Hepatocyte (in vitro differentiated cells): ENCODE measurements around the gene IL20RA.

Experiments
- EZH2 ChIP-seq: fragments of 200-600 bp; sonication (generic); IDR thresholded peaks from 2 replicates; pipeline ENCODE4 v1.6.1; 2016; ENCODE audit warnings: antibody characterized with exemption, mild to moderate bottlenecking, borderline replicate concordance
- EZH2phosphoT487 ChIP-seq: fragments of 200-600 bp; sonication (generic); IDR thresholded peaks from one replicate; pipeline ENCODE4 v1.6.1; 2018; ENCODE audit warnings: antibody characterized with exemption, mild to moderate bottlenecking, low read depth, moderate library complexity; ENCODE audit not compliant: unreplicated experiment, severe bottlenecking
- TF ChIP-seq, protein P1 (sequence below): fragments of 200-600 bp; sonication (generic); IDR thresholded peaks from 2 replicates; pipeline ENCODE4 v1.5.1; 2016; ENCODE audit warnings: antibody characterized with exemption, mild to moderate bottlenecking; ENCODE audit not compliant: poor library complexity

DNA sequence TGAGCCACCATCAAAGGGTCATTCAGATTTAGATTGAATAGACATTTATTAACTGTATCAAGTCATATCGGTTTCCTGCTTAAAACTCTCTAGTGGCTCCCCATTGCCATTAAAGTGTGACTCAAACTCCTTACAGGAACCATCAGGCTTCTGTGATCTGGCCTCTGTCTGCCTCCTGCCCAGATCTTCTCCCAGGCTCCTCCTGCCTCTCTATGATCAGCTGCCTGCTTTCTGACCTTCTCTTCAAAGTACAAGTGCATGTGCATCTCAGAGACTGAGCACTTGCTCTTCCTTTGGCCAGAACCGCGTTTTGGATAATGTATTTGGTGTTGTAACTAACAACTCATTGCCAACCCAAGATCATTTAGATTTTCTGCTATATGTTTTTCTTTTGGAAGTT is 52.7 kb downstream of the IL20RA start:
- TF ChIP-seq, protein P1, sequence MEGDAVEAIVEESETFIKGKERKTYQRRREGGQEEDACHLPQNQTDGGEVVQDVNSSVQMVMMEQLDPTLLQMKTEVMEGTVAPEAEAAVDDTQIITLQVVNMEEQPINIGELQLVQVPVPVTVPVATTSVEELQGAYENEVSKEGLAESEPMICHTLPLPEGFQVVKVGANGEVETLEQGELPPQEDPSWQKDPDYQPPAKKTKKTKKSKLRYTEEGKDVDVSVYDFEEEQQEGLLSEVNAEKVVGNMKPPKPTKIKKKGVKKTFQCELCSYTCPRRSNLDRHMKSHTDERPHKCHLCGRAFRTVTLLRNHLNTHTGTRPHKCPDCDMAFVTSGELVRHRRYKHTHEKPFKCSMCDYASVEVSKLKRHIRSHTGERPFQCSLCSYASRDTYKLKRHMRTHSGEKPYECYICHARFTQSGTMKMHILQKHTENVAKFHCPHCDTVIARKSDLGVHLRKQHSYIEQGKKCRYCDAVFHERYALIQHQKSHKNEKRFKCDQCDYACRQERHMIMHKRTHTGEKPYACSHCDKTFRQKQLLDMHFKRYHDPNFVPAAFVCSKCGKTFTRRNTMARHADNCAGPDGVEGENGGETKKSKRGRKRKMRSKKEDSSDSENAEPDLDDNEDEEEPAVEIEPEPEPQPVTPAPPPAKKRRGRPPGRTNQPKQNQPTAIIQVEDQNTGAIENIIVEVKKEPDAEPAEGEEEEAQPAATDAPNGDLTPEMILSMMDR, result no peak
- TF ChIP-seq EZH2phosphoT487 (no peak), EZH2 (no peak)
